GM21528 (cell line): ENCODE data around the gene FOXN4.

Experiments
- ATAC-seq: cut with Tn5 transposase; IDR thresholded peaks from one replicate; pipeline ENCODE4 v1.9.1; 2021; ENCODE audit warnings: mild to moderate bottlenecking, moderate library complexity; ENCODE audit not compliant: unreplicated experiment, low FRiP score

The FOXN4 gene

DNA sequence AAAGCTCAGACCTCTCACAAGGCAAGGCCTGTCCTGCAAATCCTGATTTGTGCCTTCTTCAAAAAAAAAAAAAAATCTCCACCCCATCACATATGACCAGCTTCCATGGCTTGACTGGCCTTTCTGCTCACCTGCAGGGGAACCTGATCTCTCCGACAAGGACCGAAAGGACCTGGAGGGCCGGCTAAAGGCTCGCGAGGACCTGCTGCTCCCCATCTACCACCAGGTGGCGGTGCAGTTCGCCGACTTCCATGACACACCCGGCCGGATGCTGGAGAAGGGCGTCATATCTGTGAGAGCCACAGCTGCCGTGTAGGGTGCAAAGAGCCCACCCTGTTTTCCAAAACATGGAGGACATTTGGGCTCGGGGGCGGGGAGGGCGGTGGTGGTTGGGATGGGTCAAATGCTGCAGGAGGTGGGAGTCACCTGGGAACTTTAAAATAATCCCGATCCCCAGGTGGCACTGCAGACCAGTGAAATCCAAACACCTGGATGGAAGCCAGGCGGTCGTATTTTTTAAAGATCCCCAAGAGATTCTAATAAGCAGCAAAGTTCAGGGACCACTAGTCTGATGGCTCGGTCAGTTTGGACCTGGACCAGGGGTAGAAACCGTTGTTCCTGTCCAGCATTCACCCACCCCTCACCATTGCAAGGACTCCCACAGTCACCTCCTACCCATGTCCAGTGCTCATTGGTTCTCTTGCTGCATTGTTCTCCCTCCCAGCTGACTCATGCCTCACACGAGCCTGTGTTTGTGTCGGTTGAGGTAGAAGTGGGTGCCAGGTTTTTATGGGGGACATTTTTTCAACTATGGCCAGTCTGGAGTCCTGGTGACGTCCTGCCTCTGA, 44.8 kb downstream of the FOXN4 start:
- no peak for ATAC-seq

- ATAC-seq = no peak
Observed at GRCh38 chr12:109263439-109263838, 45.6 kb downstream of the FOXN4 start.

DNA sequence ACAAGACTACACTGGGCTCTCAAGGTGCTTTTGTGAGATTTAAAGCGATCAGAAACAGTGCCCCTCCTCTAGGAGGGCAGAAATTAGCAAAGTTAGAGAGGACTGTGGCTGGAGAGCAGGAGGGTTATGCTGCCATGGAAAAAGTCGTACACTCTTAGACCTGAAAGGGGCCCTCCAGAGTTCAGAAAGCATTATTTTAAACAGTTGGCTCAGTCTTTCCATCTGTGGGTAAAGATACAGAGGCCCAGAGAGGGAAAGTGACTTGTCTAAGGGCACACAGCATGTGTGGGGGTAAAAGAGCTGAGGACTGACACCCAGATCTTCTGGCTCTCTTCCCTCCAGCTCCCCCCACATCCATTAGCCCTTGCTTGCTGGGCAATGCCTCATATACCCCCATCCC, 47.1 kb downstream of the FOXN4 start:
- no peak for ATAC-seq

GRCh38 chr12:109261087-109261486, 48.0 kb downstream of the FOXN4 start:
- no peak for ATAC-seq

DNA sequence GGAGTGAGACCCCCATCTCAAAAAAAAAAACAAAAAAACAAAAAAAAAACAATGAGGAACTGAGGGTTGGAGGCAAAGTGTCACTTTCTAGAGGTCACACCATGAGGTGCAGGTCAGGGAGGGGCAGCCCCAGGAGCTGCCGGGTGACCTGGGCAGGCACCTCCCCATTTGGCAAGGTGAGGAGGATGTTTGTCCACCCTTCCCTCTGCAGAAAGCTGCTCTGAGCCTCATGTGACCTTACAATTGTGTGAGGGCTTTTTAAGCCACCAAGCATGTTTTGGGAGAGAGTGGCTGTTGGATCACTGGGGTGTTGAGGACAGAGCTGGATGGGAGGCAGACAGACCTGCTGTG, 49.6 kb downstream of the FOXN4 start:
- ATAC-seq = no peak

- ATAC-seq = no peak
Observed at GRCh38 chr12:109258607-109259544, 50.2 kb downstream of the FOXN4 start.

DNA sequence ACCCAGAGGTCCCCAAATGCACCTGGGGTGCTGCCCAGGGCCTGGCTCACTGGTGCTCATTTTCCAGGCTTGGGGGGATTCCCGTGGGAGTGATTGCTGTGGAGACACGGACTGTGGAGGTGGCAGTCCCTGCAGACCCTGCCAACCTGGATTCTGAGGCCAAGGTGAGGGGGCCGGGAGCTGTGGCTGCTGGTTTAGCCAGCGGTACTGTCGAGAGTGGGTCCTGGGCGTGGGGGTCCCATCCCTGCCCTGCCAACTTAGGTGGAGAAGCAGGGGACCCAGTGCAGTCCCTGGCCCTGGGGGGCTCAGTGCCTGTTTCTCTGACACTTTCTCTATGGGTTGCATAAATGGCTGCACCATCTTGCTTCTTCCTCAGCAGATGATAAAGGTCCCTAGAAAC, 50.9 kb downstream of the FOXN4 start:
- no peak for ATAC-seq

GRCh38 chr12:109256011-109256410, 53.1 kb downstream of the FOXN4 start:
- ATAC-seq = no peak

DNA sequence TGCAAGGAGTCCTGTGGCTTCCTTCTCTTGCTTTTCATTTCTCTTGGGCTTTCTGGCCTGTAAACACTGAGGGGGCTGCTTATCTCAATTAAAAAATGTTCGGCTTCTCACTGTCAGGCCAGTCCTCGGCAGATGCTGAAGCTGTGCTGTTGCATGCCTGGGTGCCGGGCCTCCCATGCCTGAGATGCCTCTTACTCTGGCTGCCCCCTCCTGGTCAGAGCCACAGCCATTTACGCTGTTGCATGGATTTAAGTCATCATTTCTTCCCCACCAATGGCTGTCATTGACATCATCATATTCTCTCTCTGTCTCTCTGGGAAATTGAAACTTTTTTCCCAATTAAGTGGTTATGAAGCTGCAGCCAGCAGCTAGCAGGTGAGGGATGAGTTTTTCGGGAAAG, 53.7 kb downstream of the FOXN4 start:
- ATAC-seq = no peak

- ATAC-seq = no peak
Observed at GRCh38 chr12:109253913-109254544, 55.1 kb downstream of the FOXN4 start.

GRCh38 chr12:109252799-109253198, 56.3 kb downstream of the FOXN4 start:
- ATAC-seq = no peak

DNA sequence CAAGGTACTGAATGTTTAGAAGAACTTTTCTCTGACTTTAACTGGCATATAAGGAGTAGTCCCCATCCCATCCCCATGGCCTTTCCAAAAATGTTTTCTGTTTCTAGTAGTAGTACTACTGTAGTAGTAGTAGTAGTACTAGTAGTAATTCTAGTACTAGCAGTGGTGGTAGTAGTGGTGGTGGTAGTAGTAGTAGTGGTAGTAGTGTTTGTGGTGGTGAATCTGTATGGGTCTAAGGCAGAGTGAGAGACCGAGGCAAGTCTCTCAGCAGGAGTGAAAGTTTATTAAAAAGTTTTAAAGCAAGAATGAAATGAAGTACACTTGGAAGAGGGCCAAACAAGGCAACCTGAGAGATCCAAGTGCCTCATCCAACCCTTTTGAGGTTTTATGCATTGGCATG, 58.6 kb downstream of the FOXN4 start:
- ATAC-seq = no peak

- no peak for ATAC-seq
Observed at GRCh38 chr12:109247831-109248654, 61.0 kb downstream of the FOXN4 start.

DNA sequence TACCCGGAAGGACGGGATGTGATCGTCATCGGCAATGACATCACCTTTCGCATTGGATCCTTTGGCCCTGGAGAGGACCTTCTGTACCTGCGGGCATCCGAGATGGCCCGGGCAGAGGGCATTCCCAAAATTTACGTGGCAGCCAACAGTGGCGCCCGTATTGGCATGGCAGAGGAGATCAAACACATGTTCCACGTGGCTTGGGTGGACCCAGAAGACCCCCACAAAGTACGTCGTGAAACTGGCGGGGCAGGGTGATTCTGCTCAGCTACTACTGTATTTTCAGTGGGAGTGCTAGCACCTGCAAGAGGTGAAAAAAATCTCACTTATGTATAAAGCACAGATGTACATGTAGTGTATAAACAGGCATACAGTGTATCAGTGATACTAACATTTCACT, 62.9 kb downstream of the FOXN4 start:
- no peak for ATAC-seq

DNA sequence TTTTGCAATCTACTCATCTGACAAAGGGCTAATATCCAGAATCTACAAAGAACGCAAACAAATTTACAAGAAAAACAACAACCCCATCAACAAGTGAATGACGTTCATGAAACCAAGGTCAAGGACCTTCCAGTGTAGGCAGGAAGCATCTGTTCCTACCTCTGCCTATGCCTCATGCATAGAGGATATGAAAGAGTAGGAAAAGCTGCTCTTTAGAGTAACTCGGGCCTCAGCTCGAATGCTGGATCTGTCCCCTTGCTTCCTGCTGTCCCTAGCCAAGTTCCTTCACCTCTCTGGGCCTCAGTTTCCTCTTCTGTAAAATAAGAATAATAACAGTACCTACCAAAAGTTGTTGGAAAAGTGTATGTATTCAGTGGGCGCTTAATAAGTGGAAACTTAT, 65.0 kb downstream of the FOXN4 start:
- ATAC-seq = no peak

DNA sequence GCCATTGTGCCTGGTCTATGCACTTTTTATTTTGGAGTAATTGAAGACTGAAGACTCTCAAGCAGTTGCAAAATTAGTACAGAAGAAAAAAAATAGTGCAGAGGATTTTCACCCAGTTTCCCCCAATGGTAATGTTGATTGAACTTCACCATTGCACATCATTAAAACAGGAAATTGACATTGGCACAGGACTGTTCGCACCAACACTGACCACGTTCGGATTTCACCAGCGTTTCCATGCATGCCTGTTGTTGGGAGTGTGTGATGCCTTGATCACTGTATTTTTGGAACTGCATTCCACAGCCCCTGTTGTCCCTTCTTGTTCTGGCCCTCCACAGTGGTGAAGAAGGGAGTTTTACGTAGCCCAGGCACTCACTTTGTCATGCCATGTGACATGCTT, 67.1 kb downstream of the FOXN4 start:
- ATAC-seq = no peak

- ATAC-seq = no peak
Observed at GRCh38 chr12:109240365-109240764, 68.7 kb downstream of the FOXN4 start.

DNA sequence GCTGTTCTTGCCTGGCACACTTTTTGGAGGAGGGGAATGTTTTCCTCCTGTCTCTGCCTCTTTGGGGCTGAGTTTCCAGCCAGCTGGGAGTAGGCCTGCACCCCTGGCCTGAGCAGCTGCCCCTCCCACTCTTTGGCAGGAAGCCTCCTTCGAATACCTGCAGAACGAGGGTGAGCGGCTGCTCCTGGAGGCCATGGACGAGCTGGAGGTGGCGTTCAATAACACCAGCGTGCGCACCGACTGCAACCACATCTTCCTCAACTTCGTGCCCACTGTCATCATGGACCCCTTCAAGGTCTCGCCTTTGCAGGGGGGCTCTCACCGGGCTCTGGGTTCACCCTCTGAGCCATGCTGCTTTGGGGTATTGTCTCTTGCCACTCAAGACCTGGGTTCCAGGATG, 69.4 kb downstream of the FOXN4 start:
- no peak for ATAC-seq

DNA sequence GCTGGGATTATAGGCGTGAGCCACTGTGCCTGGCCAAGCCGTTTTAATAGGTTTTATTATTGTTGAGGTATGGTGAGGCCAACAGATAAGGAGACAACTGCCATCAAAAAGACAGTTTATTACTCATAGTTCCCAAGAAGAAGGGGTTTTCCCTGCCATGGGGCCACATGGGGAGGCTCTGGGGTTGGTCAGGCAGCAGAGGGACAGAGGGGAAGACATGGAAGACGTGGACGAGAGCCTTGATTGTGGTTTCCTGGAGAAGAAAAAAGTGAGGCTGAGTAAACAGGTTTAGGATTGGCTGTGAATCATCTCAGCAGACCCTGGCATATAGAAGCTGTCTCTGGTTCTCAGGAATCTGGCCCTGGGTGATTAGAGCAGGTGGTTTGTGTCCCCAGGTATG, 69.9 kb downstream of the FOXN4 start:
- no peak for ATAC-seq

- ATAC-seq = no peak
Observed at GRCh38 chr12:109236257-109236656, 72.8 kb downstream of the FOXN4 start.
